ENCODE data around the gene INTS13.

DNA sequence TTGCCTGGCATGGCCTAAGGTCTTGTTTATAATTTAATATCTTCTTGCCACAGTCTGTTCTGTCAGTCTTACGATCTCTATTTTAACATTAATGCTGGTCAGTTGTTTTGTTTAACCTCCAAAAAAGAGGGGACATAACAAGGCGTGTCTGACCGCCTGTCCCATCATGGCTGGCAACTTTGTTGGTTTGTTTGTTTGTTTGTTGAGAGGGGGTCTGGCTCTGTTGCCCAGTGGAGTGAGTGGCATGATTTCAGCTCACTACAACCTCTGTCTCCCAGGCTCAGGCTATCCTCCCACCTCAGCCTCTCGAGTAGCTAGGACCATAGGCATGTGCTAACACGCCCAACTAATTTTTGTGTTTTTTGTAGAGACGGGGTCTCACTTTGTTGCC lies 68.7 kb downstream of the INTS13 start:
- TF ChIP-seq, protein P1, sequence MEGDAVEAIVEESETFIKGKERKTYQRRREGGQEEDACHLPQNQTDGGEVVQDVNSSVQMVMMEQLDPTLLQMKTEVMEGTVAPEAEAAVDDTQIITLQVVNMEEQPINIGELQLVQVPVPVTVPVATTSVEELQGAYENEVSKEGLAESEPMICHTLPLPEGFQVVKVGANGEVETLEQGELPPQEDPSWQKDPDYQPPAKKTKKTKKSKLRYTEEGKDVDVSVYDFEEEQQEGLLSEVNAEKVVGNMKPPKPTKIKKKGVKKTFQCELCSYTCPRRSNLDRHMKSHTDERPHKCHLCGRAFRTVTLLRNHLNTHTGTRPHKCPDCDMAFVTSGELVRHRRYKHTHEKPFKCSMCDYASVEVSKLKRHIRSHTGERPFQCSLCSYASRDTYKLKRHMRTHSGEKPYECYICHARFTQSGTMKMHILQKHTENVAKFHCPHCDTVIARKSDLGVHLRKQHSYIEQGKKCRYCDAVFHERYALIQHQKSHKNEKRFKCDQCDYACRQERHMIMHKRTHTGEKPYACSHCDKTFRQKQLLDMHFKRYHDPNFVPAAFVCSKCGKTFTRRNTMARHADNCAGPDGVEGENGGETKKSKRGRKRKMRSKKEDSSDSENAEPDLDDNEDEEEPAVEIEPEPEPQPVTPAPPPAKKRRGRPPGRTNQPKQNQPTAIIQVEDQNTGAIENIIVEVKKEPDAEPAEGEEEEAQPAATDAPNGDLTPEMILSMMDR (conservative IDR thresholded peaks at IDR 0.05 in 1 of 2, IDR thresholded peaks at IDR 0.05 in 1 of 2; ENCODE audit: extremely low read depth in 1 of 2, insufficient read depth in 1 of 2, low read depth in 1 of 2, low read length in 2 of 2): no peak
- TF ChIP-seq EZH2 (IDR thresholded peaks at IDR 0.05; ENCODE audit: borderline replicate concordance, low read length): no peak
